Activated gamma-delta T cell treated with anti-CD3 and anti-CD28 coated beads, Interleukin-2, amount 50 U/mL, for 16 hours (primary cell): ENCODE data around the gene FRZB.

ENCODE experiments used
- DNase-seq: peaks from one replicate; pipeline ENCODE4 v3.0.0-alpha.2; 2020; ENCODE audit warnings: low read depth

FRZB gene

GRCh38 chr2:182845794-182846417 is 20.5 kb downstream of the FRZB start:
- DNase-seq: no peak

- DNase-seq: no peak
These were observed 30.0 kb downstream of the FRZB start for GRCh38 chr2:182836451-182836850.

- no peak for DNase-seq
These were observed 32.1 kb downstream of the FRZB start for GRCh38 chr2:182834293-182834692.

- no peak for DNase-seq
These were observed 33.2 kb downstream of the FRZB start for GRCh38 chr2:182833084-182833854.

- no peak for DNase-seq
These were observed 34.5 kb downstream of the FRZB start for GRCh38 chr2:182831921-182832320.

- no peak for DNase-seq
These were observed 35.3 kb downstream of the FRZB start for GRCh38 chr2:182831101-182831500.

- no peak for DNase-seq
These were observed 39.1 kb downstream of the FRZB start for GRCh38 chr2:182827182-182827879.

- no peak for DNase-seq
These were observed 39.9 kb downstream of the FRZB start for GRCh38 chr2:182826496-182826895.

- DNase-seq: no peak
These were observed 40.4 kb downstream of the FRZB start for GRCh38 chr2:182826064-182826463.

GRCh38 chr2:182824767-182825158 is 41.7 kb downstream of the FRZB start:
- DNase-seq: no peak

GRCh38 chr2:182824056-182824766 is 42.2 kb downstream of the FRZB start:
- DNase-seq: no peak

- DNase-seq: no peak
These were observed 43.7 kb downstream of the FRZB start for GRCh38 chr2:182822733-182823132.

GRCh38 chr2:182821182-182821581 is 45.3 kb downstream of the FRZB start:
- DNase-seq: no peak

- no peak for DNase-seq
These were observed 47.0 kb downstream of the FRZB start for GRCh38 chr2:182819412-182819811.

- no peak for DNase-seq
These were observed 47.5 kb downstream of the FRZB start for GRCh38 chr2:182818925-182819324.

GRCh38 chr2:182818501-182818900 is 47.9 kb downstream of the FRZB start:
- DNase-seq: no peak

- DNase-seq: no peak
These were observed 48.9 kb downstream of the FRZB start for GRCh38 chr2:182817558-182817957.

GRCh38 chr2:182816866-182817265 is 49.6 kb downstream of the FRZB start:
- DNase-seq: no peak

- DNase-seq: no peak
These were observed 51.6 kb downstream of the FRZB start for GRCh38 chr2:182814804-182815203.

GRCh38 chr2:182814380-182814779 is 52.1 kb downstream of the FRZB start:
- DNase-seq: no peak

GRCh38 chr2:182810087-182810486 is 56.4 kb downstream of the FRZB start:
- no peak for DNase-seq

- no peak for DNase-seq
These were observed 59.1 kb downstream of the FRZB start for GRCh38 chr2:182807319-182807718.

- DNase-seq: no peak
These were observed 62.3 kb downstream of the FRZB start for GRCh38 chr2:182804128-182804527.
